NT2/D1 (cell line): ENCODE measurements around the gene BCAS3.

Experiments used
- SUZ12 ChIP-seq: IDR thresholded peaks from 2 replicates; pipeline ENCODE4 v1.6.1; 2011; ENCODE audit not compliant: insufficient read length, insufficient read depth; ENCODE audit errors: extremely low read depth
- YY1 ChIP-seq: IDR thresholded peaks from 2 replicates; pipeline ENCODE4 v1.6.1; 2011; ENCODE audit not compliant: insufficient read length, insufficient read depth
- ZNF274 ChIP-seq: IDR thresholded peaks from 2 replicates; pipeline ENCODE4 v1.6.1; 2011; ENCODE audit warnings: mild to moderate bottlenecking, low read depth, low read length

- TF ChIP-seq YY1 (no peak), ZNF274 (no peak), SUZ12 (no peak)
Observed at GRCh38 chr17:61204456-61204855, 526.8 kb downstream of the BCAS3 start.
